HG03064 (cell line): ENCODE data around the gene KLK7.

ENCODE experiments used
- ATAC-seq: cut with Tn5 transposase; IDR thresholded peaks from one replicate; pipeline ENCODE4 v1.9.1; 2021; ENCODE audit warnings: low read depth; ENCODE audit not compliant: unreplicated experiment

The KLK7 gene

DNA sequence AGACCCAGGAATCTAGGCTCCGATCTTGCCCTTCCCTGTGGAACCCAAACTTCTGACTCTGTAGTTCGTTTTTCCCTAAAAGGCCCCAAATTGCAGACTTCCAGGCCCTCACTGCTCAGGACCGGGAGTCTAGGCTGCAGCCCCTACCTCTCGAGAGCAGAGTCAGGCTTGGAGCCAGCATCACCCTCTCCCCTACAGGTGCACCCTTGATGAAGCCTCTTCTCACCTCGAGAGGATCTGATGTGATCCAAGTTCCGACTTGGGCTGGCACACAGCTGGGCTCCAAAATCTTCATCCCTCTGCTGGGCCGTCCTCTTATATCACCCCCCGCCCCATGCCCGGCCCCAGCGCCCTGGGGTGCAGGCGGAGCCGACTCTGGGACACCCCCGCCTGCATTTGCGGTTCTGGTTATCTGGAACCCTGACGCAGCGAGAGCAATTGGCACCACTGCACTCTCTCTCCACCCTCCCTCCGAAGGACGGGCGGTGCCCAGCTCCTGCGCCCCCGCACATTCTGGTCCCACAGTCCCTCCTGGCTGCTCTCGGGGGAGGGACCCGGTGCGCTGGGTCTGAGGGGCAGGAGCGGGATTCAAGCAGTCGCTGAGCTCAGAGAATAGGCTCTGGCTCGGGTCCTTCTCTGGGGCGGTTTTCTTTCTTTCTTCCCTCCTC lies at the start of gene KLK7:
Gene KLK7 (minus strand): TSS at position 293 of the 668 bp plus-strand sequence. CDS start 1,518 bp downstream, outside the sequence.
- ATAC-seq: no peak

DNA sequence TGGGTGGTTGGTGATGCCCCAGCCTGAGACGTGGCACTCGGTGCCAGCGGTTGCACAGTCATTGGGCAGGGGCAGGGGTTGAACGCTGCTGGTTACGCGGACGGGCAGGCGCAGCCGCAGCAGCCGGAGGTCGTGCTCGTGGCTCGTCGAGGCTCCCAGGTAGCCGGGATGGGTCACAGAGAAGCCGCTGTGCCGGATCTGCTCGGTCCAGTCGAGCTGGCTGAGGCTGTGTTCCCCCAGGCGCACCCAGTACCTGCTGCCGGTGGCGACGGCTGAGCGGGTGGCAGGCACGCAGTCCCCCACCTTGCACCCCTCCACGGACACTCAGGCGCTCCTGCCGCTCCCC lies 48.1 kb upstream of the KLK7 start:
- ATAC-seq: no peak

DNA sequence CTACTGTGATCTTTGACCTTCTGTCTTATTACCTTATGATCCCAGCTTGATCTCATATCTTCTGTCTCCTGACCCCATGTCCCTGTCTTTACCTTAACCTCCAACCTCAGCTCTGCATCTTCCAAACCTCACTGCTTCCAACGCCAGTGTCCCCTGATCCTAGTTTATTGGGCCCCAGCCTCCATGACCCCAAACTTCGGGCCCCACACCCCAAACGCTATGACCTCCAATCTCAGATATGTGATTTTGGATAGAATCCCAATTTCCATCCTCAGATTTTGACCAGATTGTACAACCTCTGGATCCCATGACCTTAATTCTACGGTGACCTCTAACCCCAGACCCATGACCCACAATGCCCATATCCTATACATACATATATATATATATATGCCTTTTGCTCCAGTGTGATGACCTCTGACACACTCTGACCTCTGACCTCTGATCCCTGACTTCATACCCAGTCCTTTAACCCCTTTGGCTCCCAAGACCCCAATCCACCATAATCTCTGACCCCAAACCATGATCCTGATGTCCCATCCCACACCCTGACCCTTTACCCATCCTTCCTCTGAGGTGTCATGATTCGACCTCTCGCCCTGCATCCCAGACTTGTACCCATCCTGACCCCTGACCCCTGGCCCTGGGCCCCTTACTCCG lies 47.6 kb upstream of the KLK7 start:
- ATAC-seq: no peak

DNA sequence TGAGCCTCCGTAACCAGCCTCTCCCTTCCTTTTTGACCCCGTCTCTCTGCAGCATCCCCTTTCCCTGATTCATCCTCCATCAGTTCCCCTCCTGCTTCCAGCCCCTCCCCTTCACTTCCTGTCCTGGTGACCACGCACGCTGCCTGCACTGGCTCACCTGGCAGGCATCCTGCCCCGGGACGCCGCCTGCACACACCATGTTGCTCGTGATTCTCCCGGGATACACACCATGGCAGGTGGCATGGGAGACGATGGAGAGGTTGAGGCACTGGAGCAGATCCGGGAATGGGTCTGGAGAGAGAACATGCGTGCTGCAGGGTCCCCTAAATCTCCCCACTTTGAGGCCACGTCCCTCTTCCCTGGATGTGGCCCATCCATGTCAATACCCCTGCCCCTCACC lies 46.9 kb upstream of the KLK7 start:
- no peak for ATAC-seq

DNA sequence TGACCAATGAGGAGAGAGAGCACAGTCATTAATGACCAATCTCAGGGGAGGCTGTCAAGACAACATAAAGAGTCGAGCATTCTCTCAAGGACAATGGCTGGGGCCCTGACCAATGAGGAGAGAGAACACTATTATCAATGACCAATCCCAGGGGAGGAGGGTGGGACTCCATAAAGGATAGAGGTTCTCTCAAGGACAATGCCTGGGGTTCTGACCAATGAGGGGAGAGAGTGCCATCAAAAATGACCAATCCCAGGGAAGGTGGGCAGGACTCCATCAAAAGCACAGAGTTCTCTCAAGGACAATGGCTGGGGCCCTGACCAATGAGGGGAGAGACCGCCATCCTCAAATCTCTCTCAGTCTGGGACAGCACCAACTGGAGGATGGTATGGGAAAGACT lies 46.0 kb upstream of the KLK7 start:
- ATAC-seq: no peak

DNA sequence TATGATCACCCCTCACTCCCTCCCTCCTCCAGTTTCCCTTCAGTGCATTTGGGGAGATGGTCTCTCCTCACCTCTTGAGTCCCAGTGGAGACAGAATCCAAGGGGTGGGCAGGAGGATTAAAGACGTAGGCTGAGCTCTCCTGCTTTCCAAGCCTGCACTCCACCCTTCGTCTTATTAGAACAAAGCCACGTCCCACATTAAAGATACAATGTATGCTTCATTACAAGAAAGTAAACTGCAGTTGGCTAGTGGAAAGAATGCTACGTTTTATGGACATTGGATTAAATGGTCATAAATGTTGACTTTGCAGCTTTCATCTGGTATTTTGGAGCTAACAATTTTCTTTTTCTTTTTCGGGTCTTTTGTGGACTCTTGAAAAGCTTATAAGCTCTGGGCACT lies 44.2 kb upstream of the KLK7 start:
- ATAC-seq: no peak

DNA sequence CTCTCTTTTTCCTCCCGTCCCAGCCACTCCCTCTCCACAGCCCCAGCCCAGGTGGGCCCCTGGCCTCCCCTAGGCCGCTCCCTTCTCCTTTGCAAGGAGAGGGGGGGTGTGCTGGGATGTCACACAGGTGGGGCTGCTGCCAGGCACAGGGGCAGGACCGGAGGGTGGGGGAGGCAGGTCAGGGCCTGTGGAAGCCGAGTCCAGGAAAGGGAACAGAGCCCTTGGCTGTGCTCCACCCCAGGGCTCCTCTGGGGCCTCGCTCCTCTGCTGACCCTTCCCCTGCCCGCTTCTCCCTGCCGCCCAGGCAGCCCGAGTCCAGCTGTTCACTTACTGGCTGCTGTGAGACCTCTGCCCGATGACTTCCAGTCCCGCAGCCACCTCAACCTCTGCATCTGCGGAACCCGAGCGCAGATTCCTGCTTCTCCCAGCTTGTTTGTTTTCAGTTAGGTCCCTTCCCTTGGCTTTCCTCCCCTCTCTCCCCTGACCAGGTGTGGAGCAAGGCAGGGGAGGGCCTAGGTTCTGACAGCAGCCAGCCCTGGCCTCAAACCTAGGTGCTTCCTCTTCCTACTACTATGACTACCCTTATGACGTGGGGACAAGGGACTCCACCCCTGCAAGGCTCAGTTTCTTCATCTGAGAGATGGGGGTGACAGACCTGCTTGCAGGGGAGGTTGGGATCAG lies 43.5 kb upstream of the KLK7 start:
- ATAC-seq: no peak

DNA sequence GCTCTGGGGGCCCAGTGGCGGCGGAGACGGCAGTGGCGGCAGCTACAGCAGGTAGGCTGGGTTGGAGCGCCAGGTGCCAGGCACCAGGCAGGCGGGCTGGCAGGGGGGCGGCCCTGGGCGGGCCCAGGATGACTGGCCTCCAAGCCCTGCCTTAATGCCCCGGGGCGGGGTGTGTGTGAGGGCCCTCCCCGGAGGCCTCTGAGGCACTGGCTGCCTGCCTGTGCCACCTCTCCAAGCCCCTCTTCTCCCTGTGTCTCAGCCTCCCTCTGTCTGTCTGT lies 42.8 kb upstream of the KLK7 start, which contains the start of gene KLK11:
Gene KLK11 (minus strand): TSS at position 63 of the 278 bp plus-strand sequence. CDS start 985 bp downstream, outside the sequence.
- ATAC-seq: no peak

DNA sequence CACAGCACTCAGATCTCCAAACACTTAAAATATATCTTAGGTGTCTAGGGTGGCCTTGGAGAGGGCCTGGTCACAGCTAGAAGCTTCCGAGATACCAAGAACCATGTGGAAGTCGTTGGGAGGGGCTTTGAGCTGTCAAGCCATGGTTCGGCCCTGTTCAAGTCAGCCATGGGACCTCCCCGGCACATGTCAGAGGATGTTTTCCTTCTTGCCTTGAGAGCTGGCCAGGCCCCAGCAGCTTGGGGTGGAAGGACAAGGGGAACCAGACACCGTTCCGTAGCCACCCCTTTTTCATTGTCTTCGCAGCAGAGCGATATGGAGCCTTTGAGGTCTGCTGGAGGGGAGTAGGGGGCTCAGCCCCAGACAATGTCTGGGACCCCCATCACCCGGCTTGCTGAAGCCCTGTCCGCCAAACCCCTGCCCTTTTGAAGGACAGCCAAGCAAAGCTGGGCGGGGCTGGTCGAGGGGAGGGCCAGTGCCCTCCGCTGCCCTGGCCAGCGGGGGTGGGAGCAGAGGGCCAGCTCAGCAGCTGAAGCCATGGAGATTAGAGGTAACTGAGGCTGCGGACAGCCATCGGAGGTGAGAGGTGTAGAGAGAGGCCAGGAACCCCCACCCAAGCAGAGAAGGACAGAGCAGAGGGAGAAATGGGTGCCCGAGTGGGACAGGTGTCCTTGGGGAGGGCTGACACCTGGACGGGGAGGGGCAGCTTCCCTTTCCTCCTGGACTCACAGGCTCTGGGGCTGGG lies 42.3 kb upstream of the KLK7 start:
- ATAC-seq: no peak

DNA sequence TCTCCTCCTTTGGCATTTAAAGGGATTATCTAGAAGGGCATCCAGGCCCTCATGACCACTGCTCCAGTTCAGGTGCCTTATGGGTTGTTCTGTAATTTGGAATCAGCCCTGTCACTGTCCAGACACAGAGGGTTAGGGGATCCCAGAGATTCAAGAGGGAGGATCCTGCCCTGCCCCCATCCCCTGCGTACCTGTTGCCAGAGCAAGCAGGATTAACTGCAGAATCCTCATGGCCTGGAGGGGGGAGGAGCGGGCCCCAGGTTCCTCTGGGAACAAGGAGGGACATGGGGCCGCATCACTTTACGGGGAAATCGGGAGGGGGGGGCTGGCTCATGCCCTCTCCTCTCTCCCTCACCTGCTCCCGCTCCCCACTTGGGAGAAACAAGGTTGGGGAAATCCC lies 41.7 kb upstream of the KLK7 start:
- ATAC-seq: no peak

DNA sequence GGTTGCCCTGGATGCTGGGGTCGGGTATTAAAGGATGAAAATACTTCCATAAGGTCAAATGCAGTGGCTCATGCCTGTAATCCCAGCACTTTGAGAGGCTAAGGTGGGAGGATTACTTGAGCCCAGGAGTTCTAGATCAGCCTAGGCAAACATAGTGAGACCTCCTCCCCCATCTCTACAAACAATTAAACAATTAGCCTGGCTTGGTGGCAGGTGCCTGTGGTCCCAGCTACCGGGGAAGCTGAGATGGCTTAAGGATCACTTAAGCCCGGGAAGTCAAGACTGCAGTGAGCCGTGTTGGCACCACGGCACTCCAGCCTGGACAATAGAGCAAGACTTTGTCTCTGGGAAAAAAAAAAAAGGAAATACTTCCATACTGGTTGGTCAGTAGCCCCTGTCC lies 41.2 kb upstream of the KLK7 start:
- no peak for ATAC-seq

DNA sequence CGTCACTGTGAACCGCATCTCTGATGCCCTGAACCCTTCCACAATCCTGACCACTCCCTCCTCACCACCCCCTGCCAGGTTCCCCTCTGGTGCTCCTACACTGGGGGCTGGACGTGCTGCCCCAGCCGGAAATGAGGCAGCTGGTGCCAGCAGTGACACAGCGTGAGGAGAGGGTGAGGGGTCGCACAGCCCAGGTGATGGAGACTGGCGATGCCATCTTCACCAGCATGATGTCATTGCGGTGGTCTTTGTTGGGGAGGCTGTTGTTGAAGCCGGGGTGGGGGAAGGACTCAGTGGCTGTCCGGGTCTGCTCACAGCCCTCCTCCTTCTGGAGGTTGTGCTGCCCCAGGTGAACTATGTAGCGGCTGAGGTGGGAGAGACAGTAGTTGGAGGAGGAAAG lies 40.2 kb upstream of the KLK7 start:
- no peak for ATAC-seq

DNA sequence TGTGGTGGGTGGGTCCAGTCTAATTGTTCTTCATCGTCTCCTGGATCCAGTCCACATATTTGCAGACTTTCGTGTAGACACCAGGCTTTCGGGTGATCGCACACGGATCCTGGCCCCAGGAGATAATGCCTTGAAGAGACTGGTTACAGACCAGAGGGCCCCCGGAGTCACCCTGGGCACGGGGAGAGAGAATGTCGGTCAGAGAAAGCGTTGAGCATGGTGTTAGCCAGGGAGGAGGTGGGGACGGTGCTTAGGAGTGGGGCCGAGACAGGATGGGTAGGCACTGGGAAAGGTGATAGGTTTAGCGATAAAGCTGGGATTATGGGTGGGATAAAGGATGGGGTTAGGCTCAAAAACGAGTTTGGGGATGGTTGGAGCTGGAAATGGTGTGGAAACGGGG lies 38.8 kb upstream of the KLK7 start:
- ATAC-seq: no peak

DNA sequence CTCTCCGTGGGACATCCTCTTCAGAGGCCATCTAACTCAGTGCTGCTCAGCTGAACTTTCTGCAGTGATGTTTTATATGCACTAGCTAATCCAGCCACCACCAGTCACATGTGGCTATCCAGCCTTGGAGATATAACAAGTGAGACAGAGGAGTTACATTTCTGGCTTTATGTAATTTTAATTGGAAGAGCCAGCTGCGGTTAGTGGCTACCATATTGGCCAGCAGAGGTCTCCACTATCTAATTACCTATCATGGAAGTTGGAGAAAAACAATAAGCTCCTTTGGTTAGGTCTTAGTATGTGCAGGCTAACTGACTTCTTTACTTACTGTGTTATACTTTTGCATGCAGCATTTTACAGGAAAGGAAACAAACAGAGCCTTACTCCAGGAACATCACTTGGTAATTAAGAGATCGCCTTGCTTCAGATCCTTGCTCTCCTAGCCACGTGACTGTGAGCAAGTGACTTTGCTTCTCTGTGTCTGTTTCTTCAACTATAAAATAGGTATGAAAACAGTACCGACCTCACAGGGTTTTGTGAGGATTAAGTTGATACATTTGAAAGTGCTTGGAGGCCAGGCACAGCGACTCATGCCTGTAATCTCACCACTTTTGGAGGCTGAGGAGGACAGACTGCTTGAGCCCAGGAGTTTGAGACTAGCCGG lies 37.4 kb upstream of the KLK7 start:
- ATAC-seq: no peak

DNA sequence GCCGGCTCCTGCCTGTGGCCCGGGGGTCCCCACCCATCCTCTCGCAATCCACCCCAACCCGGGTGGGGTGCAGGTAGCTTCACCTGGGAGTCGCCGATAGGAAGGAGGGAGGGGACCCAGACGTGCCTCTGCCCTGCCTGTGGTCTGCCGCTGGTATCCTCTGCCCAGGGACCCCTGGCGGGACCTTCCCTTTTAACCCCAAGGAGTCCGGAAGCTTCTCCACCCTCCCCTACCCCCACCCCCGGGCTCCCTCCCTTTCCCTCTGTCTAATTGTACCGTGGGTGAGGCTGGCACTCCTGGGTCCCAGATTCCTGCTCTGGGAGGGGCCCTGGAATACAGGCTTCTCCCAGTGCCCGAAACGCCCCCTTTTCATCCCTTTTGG lies 35.8 kb upstream of the KLK7 start, which contains the start of gene KLK10:
Gene KLK10 (minus strand): TSS at position 166 of the 382 bp plus-strand sequence. CDS start 579 bp downstream, outside the sequence.
- no peak for ATAC-seq

DNA sequence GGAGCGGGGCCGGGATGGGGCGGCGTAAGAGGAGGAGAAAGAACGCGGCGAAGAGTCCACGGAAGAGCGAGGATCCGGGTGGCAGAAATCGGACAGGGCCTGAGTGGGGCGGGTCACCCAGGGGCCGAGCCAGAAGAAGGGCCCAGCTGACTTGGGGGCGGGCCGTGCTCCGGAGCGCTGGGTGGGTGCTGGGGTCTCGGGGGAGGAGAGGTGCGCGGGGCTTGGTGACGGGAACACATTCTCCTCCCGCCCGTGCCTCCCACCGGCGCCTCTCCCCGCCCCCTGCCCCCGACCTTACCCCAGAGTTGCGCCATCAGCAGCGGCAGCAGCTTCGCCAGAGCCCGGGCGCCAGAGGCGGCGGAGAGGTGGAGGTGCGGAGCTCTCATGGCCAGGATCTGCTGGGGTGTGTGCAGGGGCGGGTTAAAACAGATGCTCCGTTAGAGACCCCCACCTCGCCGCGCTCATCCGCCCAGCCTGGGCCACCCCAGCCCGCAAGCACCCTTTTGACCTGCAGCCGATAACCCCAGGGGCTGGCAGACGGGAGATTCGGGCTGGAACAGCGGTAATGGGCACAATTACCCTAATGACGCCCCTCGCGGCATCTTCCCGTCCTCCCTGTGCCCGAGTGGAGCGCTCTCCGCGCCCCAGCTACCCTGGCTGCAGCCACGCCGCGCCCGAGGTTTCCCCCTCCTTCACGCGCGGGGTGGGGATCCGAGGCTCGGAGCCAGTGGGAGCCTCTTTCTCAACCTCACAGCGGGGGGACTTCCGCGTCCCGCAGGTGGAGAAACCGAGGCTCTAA lies 35.2 kb upstream of the KLK7 start:
- no peak for ATAC-seq

DNA sequence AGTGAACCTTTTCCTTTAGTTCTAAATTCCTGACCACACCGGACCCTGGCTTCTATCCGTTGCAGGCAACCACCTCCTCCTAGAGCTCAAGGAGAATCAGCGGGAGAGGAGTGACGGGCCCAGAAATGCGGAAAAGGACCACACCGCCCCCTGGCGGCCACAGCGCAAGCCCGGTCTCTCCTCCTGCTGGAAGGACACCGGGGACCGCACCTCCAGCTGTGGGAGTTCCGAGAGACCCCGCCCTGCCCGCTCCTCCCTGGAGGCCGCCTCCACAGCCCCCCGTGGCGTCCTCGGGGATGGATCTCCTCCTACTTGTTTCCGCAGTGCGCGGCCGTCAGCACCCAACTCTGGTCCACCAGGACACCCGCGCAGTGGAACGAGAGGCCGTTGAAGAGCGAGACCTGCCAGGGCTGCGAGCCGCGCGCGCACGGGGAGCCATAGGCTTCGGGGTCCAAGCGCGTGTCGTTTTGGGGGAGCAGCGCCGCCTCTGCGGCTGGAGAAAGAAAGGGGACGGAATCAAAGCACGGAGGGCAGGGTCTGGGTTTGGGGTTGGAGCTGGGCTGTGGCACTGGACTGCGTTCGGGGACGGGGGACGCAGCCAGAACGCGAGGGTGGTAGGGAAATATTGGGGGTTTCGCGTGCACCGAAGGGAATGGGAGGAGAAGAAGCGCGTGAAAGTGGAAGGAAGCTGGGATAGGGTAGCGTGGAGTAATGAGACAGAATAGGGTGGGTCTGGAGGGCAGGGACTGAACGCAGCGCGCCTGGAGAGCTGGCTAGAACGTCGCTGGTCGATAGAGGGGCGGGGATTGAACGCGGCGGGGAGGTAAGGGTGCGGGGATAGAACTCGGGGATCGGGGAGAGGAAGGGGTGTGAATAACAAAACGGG lies 33.3 kb upstream of the KLK7 start:
- no peak for ATAC-seq

DNA sequence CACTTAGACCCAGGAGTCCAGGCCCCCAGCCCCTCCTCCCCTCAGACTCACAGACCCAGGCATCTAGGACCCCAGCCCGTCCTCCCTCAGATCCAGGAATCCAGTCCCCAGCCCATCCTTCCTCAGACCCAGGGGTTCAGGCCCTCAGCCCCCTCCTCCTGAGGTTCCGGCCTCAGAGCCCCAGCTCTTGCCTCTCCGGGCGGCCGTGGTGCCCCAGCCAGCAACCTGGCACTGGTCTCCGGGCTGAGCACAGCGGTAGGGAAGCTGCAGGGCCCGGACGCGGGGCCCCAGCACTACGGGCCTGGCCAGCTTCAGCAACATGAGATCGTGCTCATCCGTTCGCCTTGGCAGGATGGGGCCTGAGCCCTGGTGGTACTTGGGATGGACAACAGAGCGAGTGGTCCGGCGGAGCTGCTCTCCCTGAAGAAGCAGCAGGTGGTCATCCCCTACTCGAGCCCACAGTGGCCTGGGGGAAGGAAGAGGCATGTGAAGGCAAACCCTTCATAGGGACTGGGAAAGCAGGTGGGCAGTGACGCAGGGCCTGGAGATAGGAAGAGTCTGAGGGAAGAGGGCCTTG lies 32.1 kb upstream of the KLK7 start:
- ATAC-seq: no peak

DNA sequence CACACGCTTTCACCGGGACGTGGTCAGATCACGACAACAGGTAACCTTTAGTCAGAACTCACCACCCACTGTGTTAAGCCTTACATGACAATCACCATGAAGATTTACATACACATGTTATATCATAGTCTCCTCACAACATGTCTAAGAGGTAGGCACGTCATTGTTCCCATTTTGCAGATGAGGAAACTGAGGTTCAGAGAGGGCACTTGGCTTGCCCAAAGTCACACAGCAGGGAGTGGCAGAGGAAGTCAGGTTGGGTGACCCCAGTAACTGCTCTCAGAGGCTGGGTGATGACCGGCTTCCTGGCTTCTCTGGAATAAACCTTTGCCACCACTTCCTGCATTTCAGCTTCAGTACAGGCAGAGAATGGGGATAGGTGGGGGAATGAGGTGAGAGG lies 30.5 kb upstream of the KLK7 start:
- no peak for ATAC-seq
